Measurements from ENCODE around the gene G0S2. TPM values are rescaled to one million over a fixed set of nuclear protein-coding genes. Genes with fewer than 3 reads are reported as not detected.

G0S2 gene
- total and polyA plus RNA-seq, 2 of the 8 experiments (the other 6 are each of a cell fraction or from before 2014, with no cell fraction given) = 1.0 to 1.7 TPM

DNA sequence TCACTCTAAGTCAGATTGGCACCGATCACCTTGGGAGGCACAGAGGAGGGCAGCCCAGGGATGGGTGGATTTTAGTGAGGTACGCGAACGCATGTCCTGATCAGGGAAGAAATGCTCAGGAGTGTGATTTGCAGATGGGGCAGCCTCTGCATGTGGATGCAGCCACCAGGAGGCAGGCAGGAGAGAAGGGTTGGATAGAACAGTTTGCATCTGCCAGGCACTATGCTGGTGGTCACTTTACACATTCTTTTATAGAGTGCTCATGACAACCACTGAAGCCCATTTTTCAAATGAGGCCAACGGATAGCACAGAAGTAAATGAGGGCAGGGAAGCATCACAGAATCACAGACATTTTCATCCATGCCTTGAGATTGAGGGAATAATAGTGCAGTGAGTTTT is 28.7 kb upstream of the G0S2 start:
- Histone ChIP-seq H3K23ac (ENCODE audit: insufficient read length) (no peak overlapping the region), H3K27ac (ENCODE audit: low read depth, low read length) (no peak overlapping the region), H3K18ac (ENCODE audit: extremely low read depth, low read length) (no peak overlapping the region), H3K79me2 (ENCODE audit: control insufficient read depth in 1 of 2, insufficient read depth in 2 of 2, low read length in 2 of 2) (no peaks in the 10 kb centered on the region), H4K91ac (replicated peaks; ENCODE audit: insufficient read length, low read length) (no peak overlapping the region), H3K56ac (replicated peaks; ENCODE audit: insufficient read length, low read depth, low read length) (no peak overlapping the region), H3K9ac (replicated peaks in 1 of 4; ENCODE audit: extremely low read depth in 1 of 4, low read depth in 3 of 4, low read length in 3 of 4) (no peak overlapping the region), H2BK15ac (ENCODE audit: low read length) (no peak overlapping the region), H3K79me1 (ENCODE audit: low read depth, low read length) (no peaks in the 10 kb centered on the region), H3K4me2 (ENCODE audit: insufficient read depth in 1 of 2, low read depth in 2 of 2, low read length in 2 of 2) (no peak overlapping the region), H2BK120ac (replicated peaks; ENCODE audit: low read depth, low read length) (no peak overlapping the region), H3K14ac (ENCODE audit: insufficient read length) (no peak overlapping the region), H3K4ac (replicated peaks; ENCODE audit: insufficient read length, low read depth, low read length) (no peak overlapping the region), H2BK12ac (ENCODE audit: low read depth, low read length) (no peak overlapping the region), H2BK5ac (ENCODE audit: low read depth, low read length) (0 out of 2 replicates have a peak overlapping the region, but pooled peaks have one; percentile 12), H2AK5ac (ENCODE audit: low read depth, low read length) (no peak overlapping the region), H3K4me1 (replicated peaks in 1 of 4; ENCODE audit: control insufficient read depth in 3 of 4, insufficient read depth in 4 of 4, low read length in 3 of 4) (0 out of 7 replicates have a peak, but pooled peaks cover 0 to 4% (median 0%) of the 10 kb centered on the region in 4 experiments), H4K5ac (ENCODE audit: insufficient read length, low read depth, low read length) (no peak overlapping the region), H2AFZ (ENCODE audit: low read length) (no peak overlapping the region), H2BK20ac (ENCODE audit: low read length) (no peak overlapping the region), H4K8ac (ENCODE audit: extremely low read depth, insufficient read depth, low read length) (no peak overlapping the region), H3K27me3 (replicated peaks in 1 of 4; ENCODE audit: control insufficient read depth in 3 of 4, extremely low read depth in 1 of 4, insufficient read depth in 3 of 4, low read length in 3 of 4) (no peaks in the 10 kb centered on the region), H3K36me3 (ENCODE audit: control insufficient read depth in 2 of 4, insufficient read depth in 4 of 4, low read length in 3 of 4) (no peaks in the 10 kb centered on the region), H3K23me2 (ENCODE audit: low read depth, low read length) (no peaks in the 10 kb centered on the region), H3K4me3 (ENCODE audit: extremely low read depth in 1 of 4, insufficient read depth in 2 of 4, low read depth in 3 of 4, low read length in 4 of 4) (no peak overlapping the region), H4K20me1 (replicated peaks in 1 of 2; ENCODE audit: control insufficient read depth in 1 of 2, insufficient read depth in 2 of 2, low read length in 2 of 2) (no peaks in the 10 kb centered on the region), H3K9me3 (ENCODE audit: insufficient read depth in 2 of 2, low read depth in 1 of 2, low read length in 1 of 2) (no peaks in the 10 kb centered on the region)
- peak; percentile 24 for FAIRE-seq
- ChIA-PET POLR2A (ENCODE audit: partially characterized antibody) (interaction anchor here (0.8 kb wide), 1 partner anchor 28 kb away, joined by 4 read pairs; the partner anchor contains the start of gene G0S2), CTCF (ENCODE audit: partially characterized antibody) (interaction anchor here (0.6 to 2.8 kb wide), 36 partner anchors 8 to 510 kb away, joined by 3 to 15 read pairs (median 4); partner anchors contain the start of gene G0S2)
- 90% methylated on average over 5 of the region's 5 CpGs; no CpG with 5 or more reads in 1 of the 2 experiments for WGBS, 2 experiments (ENCODE audit: extremely low coverage in 1 of 2, insufficient coverage in 1 of 2, insufficient read length in 1 of 2, insufficient replicate concordance in 2 of 2, low coverage in 1 of 2, low lambda C conversion rate in 2 of 2, missing lambda C conversion rate in 1 of 2)
- no peak for TF ChIP-seq PHF8 (conservative IDR thresholded peaks at IDR 0.05; ENCODE audit: low read depth, low read length)
- peak; percentile 63 to 86 (median 80) for TF ChIP-seq CTCF (IDR thresholded peaks at IDR 0.05; ENCODE audit: control extremely low read depth in 1 of 3, insufficient read depth in 1 of 3, low read depth in 1 of 3, low read length in 3 of 3)
- TF ChIP-seq, protein P1, sequence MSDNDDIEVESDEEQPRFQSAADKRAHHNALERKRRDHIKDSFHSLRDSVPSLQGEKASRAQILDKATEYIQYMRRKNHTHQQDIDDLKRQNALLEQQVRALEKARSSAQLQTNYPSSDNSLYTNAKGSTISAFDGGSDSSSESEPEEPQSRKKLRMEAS (IDR thresholded peaks at IDR 0.05) = 0 out of 2 replicates have a peak, but pooled peaks have one; percentile 19
- TF ChIP-seq SUZ12 (IDR thresholded peaks at IDR 0.05; ENCODE audit: low read length) = no peak
- peak; percentile 60 to 63 for TF ChIP-seq RAD21 (IDR thresholded peaks at IDR 0.05 in 1 of 2, conservative IDR thresholded peaks at IDR 0.05 in 1 of 2; ENCODE audit: low read depth in 2 of 2, low read length in 2 of 2)
- no peak for TF ChIP-seq EGR1 (IDR thresholded peaks at IDR 0.05; ENCODE audit: borderline replicate concordance, low read depth, low read length)
- TF ChIP-seq TAF7 (optimal IDR thresholded peaks at IDR 0.05; ENCODE audit: borderline replicate concordance, low read depth, low read length) = no peak
- no peak for DNase-seq (ENCODE audit: low read depth in 1 of 2, low spot score in 2 of 2)

All from H1 (cell line).